PC-3 (cell line): ENCODE measurements around the gene ZNF425.

Experiments used
- CTCF ChIP-seq: fragments of 300-600 bp; sonication (generic); conservative IDR thresholded peaks from 2 replicates; pipeline ENCODE4 v1.5.1; 2017; ENCODE audit warnings: antibody characterized with exemption, low read depth, mild to moderate bottlenecking, low read length
- EZH2 ChIP-seq: fragments of 300-600 bp; sonication (generic); IDR thresholded peaks from one replicate; pipeline ENCODE4 v1.6.1; 2017; ENCODE audit warnings: antibody characterized with exemption, mild to moderate bottlenecking, low read length; ENCODE audit not compliant: unreplicated experiment
- EZH2phosphoT487 ChIP-seq: fragments of 300-600 bp; sonication (generic); IDR thresholded peaks from 2 replicates; pipeline ENCODE4 v1.6.1; 2018; ENCODE audit warnings: mild to moderate bottlenecking, antibody characterized with exemption, low read length, borderline replicate concordance

- no peak for TF ChIP-seq CTCF
- no peak for TF ChIP-seq EZH2phosphoT487
- no peak for TF ChIP-seq EZH2
Observed at GRCh38 chr7:149063476-149063875, 62.6 kb downstream of the ZNF425 start.
